SK-N-SH (cell line): Measurements from ENCODE around the gene MFSD12. TPM values are rescaled to one million over a fixed set of nuclear protein-coding genes. Genes with fewer than 3 reads are reported as not detected.

Experiments used
- CTCF ChIA-PET: fragments of 300-600, 350-600 bp; formaldehyde crosslinking; extraction: SDS; loops from one replicate; lab custom pipeline; 2021; lab: Yijun Ruan, JAX
- POLR2A ChIA-PET: fragments of 350-600 bp; sonication (Branson Sonifier 250); formaldehyde crosslinking; extraction: SDS; loops from one replicate; lab custom pipeline; 2020; ENCODE audit warnings: antibody characterized with exemption, inconsistent platforms; lab: Yijun Ruan, JAX
- DNase-seq: peaks from one replicate; pipeline ENCODE4 v3.0.0; 2012
- H2AFZ ChIP-seq: fragments of 200-600 bp; sonication (generic); 2 replicates; pipeline ENCODE4 v1.8.1; 2016; ENCODE audit warnings: antibody characterized with exemption, mild to moderate bottlenecking, low read depth
- H3F3A ChIP-seq: fragments of 200-600 bp; sonication (generic); replicated peaks from 2 replicates; pipeline ENCODE3; 2016; ENCODE audit warnings: antibody characterized with exemption, mild to moderate bottlenecking; ENCODE audit not compliant: insufficient read depth
- H3K27ac ChIP-seq, 2 experiments: fragments of 200-500 bp in 1 of 2; fragments of 200-600 bp in 1 of 2; sonication (Bioruptor generic) in 1 of 2; sonication (generic), shearing (Covaris generic) in 1 of 2; 2 replicates each; pipeline versions ENCODE4 v1.5.1 to v1.6.1; 2014 to 2016; ENCODE audit warnings: low read depth in 2 of 2, inconsistent platforms in 1 of 2, low read length in 1 of 2, mild to moderate bottlenecking in 1 of 2, mixed read lengths in 1 of 2
- H3K27me3 ChIP-seq: fragments of 200-600 bp; sonication (generic), shearing (Covaris generic); 2 replicates; pipeline ENCODE4 v1.6.1; 2016; ENCODE audit warnings: mixed run types; ENCODE audit not compliant: insufficient read depth
- H3K36me3 ChIP-seq, 2 experiments: fragments of 200-500 bp in 1 of 2; fragments of 200-600 bp in 1 of 2; sonication (Bioruptor generic) in 1 of 2; sonication (generic) in 1 of 2; replicated peaks in 1 of 2; 2 replicates each; pipeline versions ENCODE3 to v1.5.1; 2014 to 2016; ENCODE audit warnings: low read length in 1 of 2, mild to moderate bottlenecking in 1 of 2; ENCODE audit not compliant: insufficient read depth in 2 of 2, control insufficient read depth in 1 of 2
- H3K4me1 ChIP-seq, 2 experiments: fragments of 200-500 bp in 1 of 2; fragments of 200-600 bp in 1 of 2; sonication (Bioruptor generic) in 1 of 2; sonication (generic), shearing (Covaris generic) in 1 of 2; 2 replicates each; pipeline versions ENCODE4 v1.5.1 to v1.6.1; 2014 to 2016; ENCODE audit warnings: low read depth in 1 of 2, low read length in 1 of 2, mixed run types in 1 of 2; ENCODE audit not compliant: insufficient read depth in 2 of 2, control insufficient read depth in 1 of 2
- H3K4me2 ChIP-seq: fragments of 200-600 bp; sonication (generic), shearing (Covaris generic); 2 replicates; pipeline ENCODE4 v1.6.1; 2017; ENCODE audit warnings: mixed run types
- H3K4me3 ChIP-seq, 2 experiments: fragments of 200-500 bp in 1 of 2; fragments of 200-600 bp in 1 of 2; sonication (Bioruptor generic) in 1 of 2; sonication (generic), shearing (Covaris generic) in 1 of 2; 2 replicates each; pipeline versions ENCODE4 v1.5.1 to v1.8.1; 2014 to 2016; ENCODE audit warnings: low read depth in 2 of 2, inconsistent platforms in 1 of 2, low read length in 1 of 2, mild to moderate bottlenecking in 1 of 2, mixed read lengths in 1 of 2, moderate library complexity in 1 of 2
- H3K79me2 ChIP-seq: fragments of 200-600 bp; sonication (generic); 2 replicates; pipeline ENCODE4 v1.8.1; 2017; ENCODE audit warnings: mild to moderate bottlenecking; ENCODE audit not compliant: insufficient read depth
- H3K9ac ChIP-seq: fragments of 200-600 bp; sonication (generic); 2 replicates; pipeline ENCODE4 v1.6.1; 2017; ENCODE audit warnings: mixed run types
- H3K9me2 ChIP-seq: fragments of 200-600 bp; sonication (generic); 2 replicates; pipeline ENCODE4 v1.6.1; 2017; ENCODE audit warnings: mixed run types
- H3K9me3 ChIP-seq: fragments of 200-600 bp; sonication (generic); 2 replicates; pipeline ENCODE4 v1.6.1; 2017; ENCODE audit warnings: mixed run types, mild to moderate bottlenecking, moderate library complexity
- H4K20me1 ChIP-seq: fragments of 200-600 bp; sonication (generic); 2 replicates; pipeline ENCODE4 v1.6.1; 2017; ENCODE audit warnings: mild to moderate bottlenecking, mixed run types; ENCODE audit not compliant: insufficient read depth
- ELF1 ChIP-seq: IDR thresholded peaks from 2 replicates; pipeline ENCODE4 v1.4.0; 2012
- JUND ChIP-seq: IDR thresholded peaks from 2 replicates; pipeline ENCODE4 v1.4.0; 2012
- MEF2A ChIP-seq: IDR thresholded peaks from 2 replicates; pipeline ENCODE4 v1.4.0; 2012; ENCODE audit warnings: low read depth, borderline replicate concordance
- NFIC ChIP-seq: IDR thresholded peaks from 2 replicates; pipeline ENCODE4 v1.4.0; 2012; ENCODE audit warnings: borderline replicate concordance
- SMC3 ChIP-seq: IDR thresholded peaks from 2 replicates; pipeline ENCODE4 v1.6.1; 2012; ENCODE audit warnings: low read depth, low read length, improper control_type of control experiment
- TAF1 ChIP-seq: IDR thresholded peaks from 2 replicates; pipeline ENCODE4 v1.6.1; 2012; ENCODE audit warnings: low read depth, mild to moderate bottlenecking, low read length, moderate library complexity, borderline replicate concordance
- TEAD4 ChIP-seq: IDR thresholded peaks from 2 replicates; pipeline ENCODE4 v1.4.0; 2012; ENCODE audit warnings: mild to moderate bottlenecking, borderline replicate concordance; ENCODE audit not compliant: insufficient read depth
- YY1 ChIP-seq: IDR thresholded peaks from 2 replicates; pipeline ENCODE4 v1.4.0; 2012; ENCODE audit warnings: low read depth, mild to moderate bottlenecking
- WGBS: methylation state at CpG from one replicate; pipeline ENCODE4 v1.1.6; 2017; ENCODE audit warnings: low lambda C conversion rate; 5-methylcytosine and 5-hydroxymethylcytosine counted together
- polyA plus RNA-seq, 3 experiments: library from polyadenylated mRNA; depleted of rRNA; stranded (reverse); fragments of >200 nt; gene quantifications; 2 replicates each; pipeline ENCODE4 v1.2.3, GENCODE V29; 2012
- TF ChIP-seq, protein P1 (sequence below): IDR thresholded peaks from 2 replicates; pipeline ENCODE4 v1.6.1; 2012; ENCODE audit warnings: mild to moderate bottlenecking, low read depth, low read length, moderate library complexity
- TF ChIP-seq, protein P2 (sequence below): IDR thresholded peaks from 2 replicates; pipeline ENCODE4 v1.4.0; 2012; ENCODE audit warnings: low read depth, borderline replicate concordance
- TF ChIP-seq, protein P3 (sequence below): IDR thresholded peaks from 2 replicates; pipeline ENCODE4 v1.4.0; 2012; ENCODE audit warnings: low read depth, borderline replicate concordance
- TF ChIP-seq, protein P4 (sequence below): fragments of 200-600 bp; sonication (generic); IDR thresholded peaks from 2 replicates; pipeline ENCODE4 v1.6.1; 2017; ENCODE audit warnings: antibody characterized with exemption, mild to moderate bottlenecking, moderate library complexity

Gene MFSD12
- polyA plus RNA-seq, 1 of the 3 experiments (the other 2 are of a cell fraction): 53.3 TPM

DNA sequence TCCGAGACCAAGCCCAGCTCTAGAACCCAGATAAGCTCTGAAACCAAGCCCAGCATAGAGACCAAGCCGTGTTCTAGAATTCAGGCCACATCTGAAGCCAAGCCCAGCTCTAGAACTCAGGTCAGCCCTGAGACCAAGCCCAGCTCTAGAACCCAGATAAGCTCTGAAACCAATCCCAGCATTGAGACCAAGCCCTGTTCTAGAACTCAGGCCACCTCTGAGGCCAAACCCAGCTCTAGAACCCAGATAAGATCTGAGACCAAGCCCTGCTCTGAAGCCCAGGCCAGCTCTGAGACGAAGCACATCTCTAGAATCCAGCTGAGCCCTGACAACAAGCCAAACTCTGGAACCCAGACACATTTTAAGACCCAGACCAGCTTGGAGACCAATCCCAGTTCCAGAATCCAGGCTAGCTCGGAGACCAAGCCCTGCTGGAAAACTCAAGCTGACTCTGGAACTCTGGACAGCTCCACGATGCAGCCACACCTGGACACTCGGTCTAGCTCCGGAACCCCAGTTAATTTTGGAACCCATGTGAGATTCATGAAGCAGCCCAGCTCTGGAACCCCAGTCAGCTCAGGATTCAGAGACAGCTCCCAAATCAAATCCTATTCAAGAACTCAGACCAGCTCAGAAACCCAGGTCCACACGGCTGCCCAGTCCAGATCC, 33.7 kb upstream of the MFSD12 start:
- no peak for DNase-seq
- peaks cover 13% of the 10 kb centered on the region for H3F3A ChIP-seq
- H2AFZ ChIP-seq: no peak overlapping the region
- no peak overlapping the region for H3K9ac ChIP-seq
- no peak overlapping the region for H3K4me3 ChIP-seq
- no peaks in the 10 kb centered on the region for H3K36me3 ChIP-seq
- H3K79me2 ChIP-seq: no peaks in the 10 kb centered on the region
- POLR2A ChIA-PET: no interaction called here
- H4K20me1 ChIP-seq: no peaks in the 10 kb centered on the region
- H3K4me2 ChIP-seq: no peak overlapping the region
- no peaks in the 10 kb centered on the region for H3K9me2 ChIP-seq
- peaks cover 0 to 3% of the 10 kb centered on the region in 2 experiments; a peak in 1 of 4 replicates for H3K4me1 ChIP-seq
- no peaks in the 10 kb centered on the region for H3K9me3 ChIP-seq
- no peak overlapping the region for H3K27ac ChIP-seq
- WGBS: 42% methylated on average over 5 of the region's 8 CpGs
- H3K27me3 ChIP-seq: no peaks in the 10 kb centered on the region
- TF ChIP-seq TAF1 (no peak), SMC3 (no peak), JUND (no peak), YY1 (no peak), ELF1 (no peak), NFIC (no peak), MEF2A (no peak), TEAD4 (no peak)
- TF ChIP-seq, protein P1, sequence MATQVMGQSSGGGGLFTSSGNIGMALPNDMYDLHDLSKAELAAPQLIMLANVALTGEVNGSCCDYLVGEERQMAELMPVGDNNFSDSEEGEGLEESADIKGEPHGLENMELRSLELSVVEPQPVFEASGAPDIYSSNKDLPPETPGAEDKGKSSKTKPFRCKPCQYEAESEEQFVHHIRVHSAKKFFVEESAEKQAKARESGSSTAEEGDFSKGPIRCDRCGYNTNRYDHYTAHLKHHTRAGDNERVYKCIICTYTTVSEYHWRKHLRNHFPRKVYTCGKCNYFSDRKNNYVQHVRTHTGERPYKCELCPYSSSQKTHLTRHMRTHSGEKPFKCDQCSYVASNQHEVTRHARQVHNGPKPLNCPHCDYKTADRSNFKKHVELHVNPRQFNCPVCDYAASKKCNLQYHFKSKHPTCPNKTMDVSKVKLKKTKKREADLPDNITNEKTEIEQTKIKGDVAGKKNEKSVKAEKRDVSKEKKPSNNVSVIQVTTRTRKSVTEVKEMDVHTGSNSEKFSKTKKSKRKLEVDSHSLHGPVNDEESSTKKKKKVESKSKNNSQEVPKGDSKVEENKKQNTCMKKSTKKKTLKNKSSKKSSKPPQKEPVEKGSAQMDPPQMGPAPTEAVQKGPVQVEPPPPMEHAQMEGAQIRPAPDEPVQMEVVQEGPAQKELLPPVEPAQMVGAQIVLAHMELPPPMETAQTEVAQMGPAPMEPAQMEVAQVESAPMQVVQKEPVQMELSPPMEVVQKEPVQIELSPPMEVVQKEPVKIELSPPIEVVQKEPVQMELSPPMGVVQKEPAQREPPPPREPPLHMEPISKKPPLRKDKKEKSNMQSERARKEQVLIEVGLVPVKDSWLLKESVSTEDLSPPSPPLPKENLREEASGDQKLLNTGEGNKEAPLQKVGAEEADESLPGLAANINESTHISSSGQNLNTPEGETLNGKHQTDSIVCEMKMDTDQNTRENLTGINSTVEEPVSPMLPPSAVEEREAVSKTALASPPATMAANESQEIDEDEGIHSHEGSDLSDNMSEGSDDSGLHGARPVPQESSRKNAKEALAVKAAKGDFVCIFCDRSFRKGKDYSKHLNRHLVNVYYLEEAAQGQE: no peak
- TF ChIP-seq, protein P2, sequence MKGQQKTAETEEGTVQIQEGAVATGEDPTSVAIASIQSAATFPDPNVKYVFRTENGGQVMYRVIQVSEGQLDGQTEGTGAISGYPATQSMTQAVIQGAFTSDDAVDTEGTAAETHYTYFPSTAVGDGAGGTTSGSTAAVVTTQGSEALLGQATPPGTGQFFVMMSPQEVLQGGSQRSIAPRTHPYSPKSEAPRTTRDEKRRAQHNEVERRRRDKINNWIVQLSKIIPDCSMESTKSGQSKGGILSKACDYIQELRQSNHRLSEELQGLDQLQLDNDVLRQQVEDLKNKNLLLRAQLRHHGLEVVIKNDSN: no peak
- TF ChIP-seq, protein P3, sequence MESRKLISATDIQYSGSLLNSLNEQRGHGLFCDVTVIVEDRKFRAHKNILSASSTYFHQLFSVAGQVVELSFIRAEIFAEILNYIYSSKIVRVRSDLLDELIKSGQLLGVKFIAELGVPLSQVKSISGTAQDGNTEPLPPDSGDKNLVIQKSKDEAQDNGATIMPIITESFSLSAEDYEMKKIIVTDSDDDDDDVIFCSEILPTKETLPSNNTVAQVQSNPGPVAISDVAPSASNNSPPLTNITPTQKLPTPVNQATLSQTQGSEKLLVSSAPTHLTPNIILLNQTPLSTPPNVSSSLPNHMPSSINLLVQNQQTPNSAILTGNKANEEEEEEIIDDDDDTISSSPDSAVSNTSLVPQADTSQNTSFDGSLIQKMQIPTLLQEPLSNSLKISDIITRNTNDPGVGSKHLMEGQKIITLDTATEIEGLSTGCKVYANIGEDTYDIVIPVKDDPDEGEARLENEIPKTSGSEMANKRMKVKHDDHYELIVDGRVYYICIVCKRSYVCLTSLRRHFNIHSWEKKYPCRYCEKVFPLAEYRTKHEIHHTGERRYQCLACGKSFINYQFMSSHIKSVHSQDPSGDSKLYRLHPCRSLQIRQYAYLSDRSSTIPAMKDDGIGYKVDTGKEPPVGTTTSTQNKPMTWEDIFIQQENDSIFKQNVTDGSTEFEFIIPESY: no peak
- TF ChIP-seq, protein P4, sequence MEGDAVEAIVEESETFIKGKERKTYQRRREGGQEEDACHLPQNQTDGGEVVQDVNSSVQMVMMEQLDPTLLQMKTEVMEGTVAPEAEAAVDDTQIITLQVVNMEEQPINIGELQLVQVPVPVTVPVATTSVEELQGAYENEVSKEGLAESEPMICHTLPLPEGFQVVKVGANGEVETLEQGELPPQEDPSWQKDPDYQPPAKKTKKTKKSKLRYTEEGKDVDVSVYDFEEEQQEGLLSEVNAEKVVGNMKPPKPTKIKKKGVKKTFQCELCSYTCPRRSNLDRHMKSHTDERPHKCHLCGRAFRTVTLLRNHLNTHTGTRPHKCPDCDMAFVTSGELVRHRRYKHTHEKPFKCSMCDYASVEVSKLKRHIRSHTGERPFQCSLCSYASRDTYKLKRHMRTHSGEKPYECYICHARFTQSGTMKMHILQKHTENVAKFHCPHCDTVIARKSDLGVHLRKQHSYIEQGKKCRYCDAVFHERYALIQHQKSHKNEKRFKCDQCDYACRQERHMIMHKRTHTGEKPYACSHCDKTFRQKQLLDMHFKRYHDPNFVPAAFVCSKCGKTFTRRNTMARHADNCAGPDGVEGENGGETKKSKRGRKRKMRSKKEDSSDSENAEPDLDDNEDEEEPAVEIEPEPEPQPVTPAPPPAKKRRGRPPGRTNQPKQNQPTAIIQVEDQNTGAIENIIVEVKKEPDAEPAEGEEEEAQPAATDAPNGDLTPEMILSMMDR: no peak
- TF ChIP-seq, all 33 proteins: peak for 0
- CTCF ChIA-PET: interaction anchor here (0.8 to 3.5 kb wide), 4 partner anchors 28 to 110 kb away, joined by 3 to 20 read pairs (median 6); no protein-coding TSS in a partner anchor
